ENCODE results near the gene ELOVL4. TPM values are rescaled to one million over a fixed set of nuclear protein-coding genes. Genes with fewer than 3 reads are reported as not detected.

The ELOVL4 gene
- total and polyA plus RNA-seq, 2 experiments from 2014 or later, result 3.9 to 12.9 TPM

DNA sequence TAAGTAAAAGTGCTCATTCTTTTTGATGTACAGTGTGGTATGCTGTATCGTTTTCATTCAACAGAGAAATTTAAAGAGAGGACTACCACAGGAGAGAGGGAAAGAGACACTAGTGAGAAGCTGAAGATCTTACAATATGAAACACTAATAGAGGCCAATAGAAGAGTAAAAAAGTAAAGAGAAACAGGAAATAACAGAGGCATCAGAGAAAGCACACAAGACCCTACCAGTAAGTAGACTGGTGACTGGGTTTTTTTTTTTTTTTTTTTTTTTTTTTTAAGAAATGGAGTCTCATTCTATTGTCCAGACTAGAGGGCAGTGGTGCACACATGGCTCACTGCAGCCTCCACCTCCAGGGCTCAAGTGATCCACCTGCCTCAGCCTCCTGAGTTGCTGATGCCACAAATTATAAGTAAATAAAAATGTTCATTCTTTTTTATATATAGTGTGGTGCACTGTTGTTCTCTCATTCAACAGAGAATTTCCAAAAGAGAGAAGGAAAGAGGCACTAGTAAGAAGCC is 18.8 kb downstream of the ELOVL4 start:
- Histone ChIP-seq H3K9me3 (ENCODE audit: low read depth) (no peaks in the 10 kb centered on the region), H3K27me3 (no peaks in the 10 kb centered on the region), H3K36me3 (no peaks in the 10 kb centered on the region), H3K4me1 (ENCODE audit: low read depth) (no peaks in the 10 kb centered on the region), H3K4me3 (no peak overlapping the region), H3K27ac (no peak overlapping the region)
- no peak for DNase-seq (ENCODE audit: low read depth in 1 of 2, low spot score in 1 of 2)
- TF ChIP-seq, protein P1, sequence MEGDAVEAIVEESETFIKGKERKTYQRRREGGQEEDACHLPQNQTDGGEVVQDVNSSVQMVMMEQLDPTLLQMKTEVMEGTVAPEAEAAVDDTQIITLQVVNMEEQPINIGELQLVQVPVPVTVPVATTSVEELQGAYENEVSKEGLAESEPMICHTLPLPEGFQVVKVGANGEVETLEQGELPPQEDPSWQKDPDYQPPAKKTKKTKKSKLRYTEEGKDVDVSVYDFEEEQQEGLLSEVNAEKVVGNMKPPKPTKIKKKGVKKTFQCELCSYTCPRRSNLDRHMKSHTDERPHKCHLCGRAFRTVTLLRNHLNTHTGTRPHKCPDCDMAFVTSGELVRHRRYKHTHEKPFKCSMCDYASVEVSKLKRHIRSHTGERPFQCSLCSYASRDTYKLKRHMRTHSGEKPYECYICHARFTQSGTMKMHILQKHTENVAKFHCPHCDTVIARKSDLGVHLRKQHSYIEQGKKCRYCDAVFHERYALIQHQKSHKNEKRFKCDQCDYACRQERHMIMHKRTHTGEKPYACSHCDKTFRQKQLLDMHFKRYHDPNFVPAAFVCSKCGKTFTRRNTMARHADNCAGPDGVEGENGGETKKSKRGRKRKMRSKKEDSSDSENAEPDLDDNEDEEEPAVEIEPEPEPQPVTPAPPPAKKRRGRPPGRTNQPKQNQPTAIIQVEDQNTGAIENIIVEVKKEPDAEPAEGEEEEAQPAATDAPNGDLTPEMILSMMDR (IDR thresholded peaks at IDR 0.05; ENCODE audit: low read depth, low read length), result no peak

DNA sequence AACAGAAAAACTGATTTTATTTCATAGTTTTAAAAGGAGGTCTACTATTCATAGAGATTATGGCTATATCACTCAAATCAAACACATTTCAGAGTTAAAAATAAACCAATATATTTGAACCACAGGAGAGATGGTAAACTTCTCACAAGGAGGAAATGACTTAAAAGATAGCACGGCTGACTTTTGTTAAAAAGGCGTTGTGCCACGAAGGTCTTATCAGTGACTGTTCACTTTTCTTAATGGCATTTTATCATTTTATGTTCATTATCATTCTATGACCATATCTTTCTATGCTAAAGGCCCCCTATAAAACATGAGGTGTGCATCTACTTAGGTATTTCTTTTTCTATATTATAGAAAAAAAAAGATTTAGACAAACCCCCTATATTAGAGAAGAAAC is 19.6 kb downstream of the ELOVL4 start:
- Histone ChIP-seq H3K4me1 (ENCODE audit: low read depth) (no peaks in the 10 kb centered on the region), H3K27ac (no peak overlapping the region), H3K9me3 (ENCODE audit: low read depth) (no peaks in the 10 kb centered on the region), H3K36me3 (no peaks in the 10 kb centered on the region), H3K4me3 (no peak overlapping the region), H3K27me3 (no peaks in the 10 kb centered on the region)
- DNase-seq (ENCODE audit: low read depth in 1 of 2, low spot score in 1 of 2), result no peak
- TF ChIP-seq, protein P1 (IDR thresholded peaks at IDR 0.05; ENCODE audit: low read depth, low read length), result no peak

DNA sequence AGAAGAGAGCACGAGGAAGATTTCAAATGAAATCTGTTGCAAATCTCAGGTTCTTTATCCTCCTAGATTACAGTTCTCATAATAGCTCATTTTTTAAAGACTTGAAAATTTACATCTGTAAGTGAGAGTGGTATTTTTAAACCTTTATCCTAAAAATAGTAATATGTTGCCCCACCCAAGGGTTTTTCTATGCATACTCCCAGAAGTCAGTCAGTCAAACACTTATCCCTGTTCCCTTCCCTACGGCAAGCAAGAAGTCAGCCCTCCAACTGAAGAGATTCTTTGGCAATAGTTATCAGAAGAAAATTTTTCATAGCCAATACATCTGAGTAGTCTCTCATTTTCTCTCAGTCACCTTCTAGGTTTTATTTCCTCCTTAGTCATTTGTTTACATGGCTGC is 24.1 kb downstream of the ELOVL4 start:
- TF ChIP-seq, protein P1 (IDR thresholded peaks at IDR 0.05; ENCODE audit: low read depth, low read length), result no peak
- Histone ChIP-seq H3K4me1 (ENCODE audit: low read depth) (no peaks in the 10 kb centered on the region), H3K9me3 (ENCODE audit: low read depth) (no peaks in the 10 kb centered on the region), H3K4me3 (no peak overlapping the region), H3K27ac (no peak overlapping the region), H3K27me3 (no peaks in the 10 kb centered on the region), H3K36me3 (no peaks in the 10 kb centered on the region)
- no peak for DNase-seq (ENCODE audit: low read depth in 1 of 2, low spot score in 1 of 2)

- Histone ChIP-seq H3K27me3 (no peaks in the 10 kb centered on the region), H3K27ac (no peak overlapping the region), H3K4me3 (no peak overlapping the region), H3K9me3 (ENCODE audit: low read depth) (no peaks in the 10 kb centered on the region), H3K4me1 (ENCODE audit: low read depth) (no peaks in the 10 kb centered on the region), H3K36me3 (no peaks in the 10 kb centered on the region)
- DNase-seq (ENCODE audit: low read depth in 1 of 2, low spot score in 1 of 2), result no peak
- TF ChIP-seq, protein P1 (IDR thresholded peaks at IDR 0.05; ENCODE audit: low read depth, low read length), result no peak
These were observed 25.3 kb downstream of the ELOVL4 start for GRCh38 chr6:79922018-79922417.

DNA sequence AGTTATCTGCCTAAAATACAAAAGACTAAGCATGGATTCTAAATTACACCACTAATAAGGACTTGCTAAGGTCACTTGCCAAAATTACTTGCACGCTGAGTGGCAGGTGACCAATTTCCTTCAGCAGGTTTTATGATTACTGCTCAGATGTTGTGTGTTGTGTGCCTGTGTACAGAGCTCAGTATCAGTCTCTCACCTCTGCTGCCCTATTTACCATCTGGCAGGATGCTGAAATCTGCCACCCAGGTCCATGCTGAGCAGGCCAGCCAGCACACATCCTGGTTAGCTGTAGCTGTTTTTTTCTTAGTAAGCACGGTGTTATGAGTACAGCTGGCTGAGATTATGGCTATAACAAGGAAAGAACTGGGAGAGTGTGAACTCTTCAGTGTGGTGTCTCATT is 34.0 kb downstream of the ELOVL4 start:
- DNase-seq (ENCODE audit: low read depth in 1 of 2, low spot score in 1 of 2), result no peak
- TF ChIP-seq, protein P1 (IDR thresholded peaks at IDR 0.05; ENCODE audit: low read depth, low read length), result no peak
- no peaks in the 10 kb centered on the region for H3K4me1 ChIP-seq (ENCODE audit: low read depth)
- no peak overlapping the region for H3K4me3 ChIP-seq
- H3K27me3 ChIP-seq, result no peaks in the 10 kb centered on the region
- no peak overlapping the region for H3K27ac ChIP-seq
- H3K36me3 ChIP-seq, result no peaks in the 10 kb centered on the region
- H3K9me3 ChIP-seq (ENCODE audit: low read depth), result no peaks in the 10 kb centered on the region

GRCh38 chr6:79911992-79912391 is 35.4 kb downstream of the ELOVL4 start:
- no peaks in the 10 kb centered on the region for H3K4me1 ChIP-seq (ENCODE audit: low read depth)
- DNase-seq (ENCODE audit: low read depth in 1 of 2, low spot score in 1 of 2), result no peak
- H3K4me3 ChIP-seq, result no peak overlapping the region
- no peaks in the 10 kb centered on the region for H3K9me3 ChIP-seq (ENCODE audit: low read depth)
- no peak overlapping the region for H3K27ac ChIP-seq
- H3K27me3 ChIP-seq, result no peaks in the 10 kb centered on the region
- H3K36me3 ChIP-seq, result no peaks in the 10 kb centered on the region
- TF ChIP-seq, protein P1 (IDR thresholded peaks at IDR 0.05; ENCODE audit: low read depth, low read length), result no peak

Data from cardiac muscle cell (in vitro differentiated cells and primary cell).